SK-N-MC (cell line): ENCODE results near the gene SPATA46.

Experiments
- DNase-seq: peaks from one replicate; pipeline ENCODE4 v3.0.0-alpha.2; 2011; ENCODE audit warnings: low read depth, low spot score
- H3K27ac ChIP-seq: fragments of 200-600 bp; sonication (generic); 2 replicates; pipeline ENCODE4 v1.5.1; 2016; ENCODE audit warnings: mixed run types
- H3K36me3 ChIP-seq: fragments of 200-600 bp; sonication (generic); 2 replicates; pipeline ENCODE4 v1.6.1; 2017; ENCODE audit warnings: antibody characterized with exemption, low read length, mixed read lengths; ENCODE audit not compliant: insufficient read depth
- H3K4me3 ChIP-seq: fragments of 200-600 bp; sonication (generic); 2 replicates; pipeline ENCODE4 v1.5.1; 2016
- H3K9ac ChIP-seq: fragments of 200-600 bp; sonication (generic); 2 replicates; pipeline ENCODE4 v1.8.0; 2017; ENCODE audit warnings: mixed run types, mixed read lengths; ENCODE audit not compliant: insufficient read length
- H3K9me3 ChIP-seq: fragments of 200-600 bp; sonication (generic); 2 replicates; pipeline ENCODE4 v1.6.1; 2017; ENCODE audit warnings: low read depth, mild to moderate bottlenecking, antibody characterized with exemption, low read length, moderate library complexity, mixed read lengths
- EZH2 ChIP-seq: fragments of 200-600 bp; sonication (generic); IDR thresholded peaks from one replicate; pipeline ENCODE4 v1.6.1; 2017; ENCODE audit warnings: antibody characterized with exemption
- FOXP2 ChIP-seq: optimal IDR thresholded peaks from 2 replicates; pipeline ENCODE3; 2011; ENCODE audit warnings: mild to moderate bottlenecking, moderate library complexity; ENCODE audit not compliant: insufficient read depth; ENCODE audit errors: extremely low read length, control extremely low read depth
- POLR2AphosphoS5 ChIP-seq: IDR thresholded peaks from 2 replicates; pipeline ENCODE4 v1.6.1; 2012; ENCODE audit warnings: mild to moderate bottlenecking, low read depth, low read length, borderline replicate concordance

The SPATA46 gene

DNA sequence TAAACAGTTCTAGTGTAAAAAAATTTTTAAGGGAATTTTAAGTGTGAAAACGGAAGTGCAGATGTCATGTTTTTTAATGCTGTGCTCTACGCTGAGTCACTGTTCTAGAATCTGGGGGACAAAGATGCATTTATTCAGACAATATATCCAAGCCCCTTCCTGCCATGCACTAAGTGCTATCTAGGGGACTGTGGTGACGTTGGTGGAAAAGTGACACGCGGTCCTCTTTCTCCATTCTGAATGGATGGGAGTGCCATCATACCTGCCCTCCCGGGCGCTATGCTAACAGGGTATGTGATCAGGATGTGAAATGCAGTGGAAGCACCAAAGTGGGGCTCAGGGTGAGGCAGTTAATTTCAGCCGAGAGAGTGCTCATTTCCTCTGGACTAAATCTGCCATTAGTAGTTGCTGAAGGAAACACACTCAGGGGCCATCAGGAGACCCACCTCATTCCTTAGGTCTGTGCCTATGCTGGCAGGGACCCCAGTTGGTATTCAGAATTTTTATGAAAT lies 11.5 kb upstream of the SPATA46 start:
- H3K36me3 ChIP-seq, result peaks cover 5% of the 10 kb centered on the region; the same call in 1 of the 2 replicates
- no peak for TF ChIP-seq FOXP2
- TF ChIP-seq POLR2AphosphoS5, result no peak
- TF ChIP-seq EZH2, result no peak
- no peak overlapping the region for H3K4me3 ChIP-seq
- no peak overlapping the region for H3K9ac ChIP-seq
- H3K27ac ChIP-seq, result peak overlapping the region; percentile 99
- H3K9me3 ChIP-seq, result no peaks in the 10 kb centered on the region
- DNase-seq, result no peak

DNA sequence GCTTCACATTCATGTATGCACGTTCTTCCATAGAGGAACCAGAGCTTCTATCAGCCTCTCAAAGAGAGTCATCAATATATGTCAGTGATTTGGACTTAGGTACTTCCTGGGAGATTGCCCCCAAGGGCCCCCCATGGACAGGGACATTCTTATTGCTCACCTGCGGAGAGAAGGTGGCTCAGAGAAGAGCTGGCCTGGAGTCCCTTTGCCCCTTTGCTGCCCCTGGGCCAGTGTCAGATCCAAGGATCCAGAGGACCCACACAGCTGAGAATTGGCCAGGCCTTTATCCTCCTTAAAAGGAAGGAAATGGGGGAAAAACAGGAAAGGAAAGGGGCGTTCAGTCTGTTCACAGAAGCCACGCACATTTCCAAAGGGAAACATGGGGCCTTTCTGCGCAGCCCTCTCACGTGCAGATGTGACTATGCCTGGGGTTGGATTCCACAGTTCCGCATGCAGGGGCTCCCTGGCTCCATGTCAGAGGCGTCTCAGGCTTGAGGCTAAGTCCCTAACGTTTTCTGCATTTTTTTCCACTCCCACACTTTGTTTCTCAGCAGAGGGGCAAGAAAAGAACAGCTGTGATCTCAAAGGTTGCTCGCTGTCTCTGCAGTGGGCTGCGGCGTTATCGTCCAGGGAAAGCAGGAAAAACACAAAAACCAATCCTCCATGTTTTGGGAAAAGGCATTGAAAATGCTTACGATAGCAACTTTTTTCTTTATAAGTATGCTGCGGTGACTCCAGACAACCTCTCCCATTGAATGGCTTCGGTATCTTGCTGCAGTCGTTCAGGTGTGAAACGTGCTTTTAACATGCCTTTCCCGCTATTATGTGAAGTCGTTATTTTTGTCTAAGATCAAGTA lies 10.8 kb upstream of the SPATA46 start:
- peak overlapping the region; percentile 99 for H3K27ac ChIP-seq
- DNase-seq, result no peak
- H3K9me3 ChIP-seq, result no peaks in the 10 kb centered on the region
- TF ChIP-seq POLR2AphosphoS5 (no peak), FOXP2 (no peak), EZH2 (no peak)
- H3K36me3 ChIP-seq, result peaks cover 7% of the 10 kb centered on the region; the same call in 1 of the 2 replicates
- no peak overlapping the region for H3K9ac ChIP-seq
- H3K4me3 ChIP-seq, result no peak overlapping the region

DNA sequence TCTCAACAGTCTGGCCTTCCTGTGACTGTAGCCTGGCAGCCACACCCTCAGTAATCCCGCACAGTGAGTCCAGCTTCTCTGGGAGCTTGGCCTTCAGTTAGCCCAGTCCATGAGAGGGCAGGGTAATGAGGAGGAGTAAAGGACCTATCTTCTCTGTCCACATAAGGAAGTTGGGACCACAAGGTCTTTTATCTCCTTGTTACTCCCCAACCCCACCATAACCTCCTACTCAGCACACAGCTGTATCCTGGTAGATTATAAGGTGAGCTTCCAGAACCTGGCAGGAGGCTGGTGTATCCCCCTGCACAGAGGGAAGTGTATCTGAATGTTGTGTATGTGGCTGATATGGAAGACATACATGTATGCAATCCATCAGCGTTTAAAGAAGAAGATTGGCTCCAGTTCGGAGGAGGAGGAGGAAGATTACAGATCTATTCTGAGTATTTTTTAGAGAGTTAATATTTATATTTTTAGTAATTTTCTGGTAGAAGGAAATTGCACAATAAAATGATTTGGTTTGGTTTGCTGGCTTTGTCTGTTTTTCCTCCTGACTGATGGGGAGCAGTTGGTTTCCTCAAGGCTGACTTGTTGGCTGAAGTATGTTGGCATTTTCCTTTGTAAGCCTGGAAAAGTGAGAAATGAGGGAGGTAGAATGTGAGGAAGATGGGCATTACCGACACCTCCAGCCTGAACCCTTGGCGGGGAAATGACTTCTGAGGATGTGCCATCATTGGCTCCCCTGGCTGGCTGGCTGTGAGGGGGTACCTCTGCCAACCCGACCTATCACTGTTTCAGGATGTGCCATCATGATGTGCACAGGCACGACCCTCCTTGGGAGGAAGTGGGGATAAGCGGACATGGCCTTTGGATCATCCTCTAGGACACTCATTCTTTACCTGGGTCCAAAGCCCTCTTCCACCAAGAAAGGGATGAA lies 9.9 kb upstream of the SPATA46 start:
- Histone ChIP-seq H3K27ac (peak overlapping the region; percentile 99; the same call in 1 of the 2 replicates), H3K9ac (no peak overlapping the region), H3K36me3 (peaks cover 11% of the 10 kb centered on the region; the same call in 1 of the 2 replicates), H3K9me3 (no peaks in the 10 kb centered on the region), H3K4me3 (no peak overlapping the region)
- TF ChIP-seq EZH2, result no peak
- no peak for TF ChIP-seq FOXP2
- TF ChIP-seq POLR2AphosphoS5, result no peak
- no peak for DNase-seq

DNA sequence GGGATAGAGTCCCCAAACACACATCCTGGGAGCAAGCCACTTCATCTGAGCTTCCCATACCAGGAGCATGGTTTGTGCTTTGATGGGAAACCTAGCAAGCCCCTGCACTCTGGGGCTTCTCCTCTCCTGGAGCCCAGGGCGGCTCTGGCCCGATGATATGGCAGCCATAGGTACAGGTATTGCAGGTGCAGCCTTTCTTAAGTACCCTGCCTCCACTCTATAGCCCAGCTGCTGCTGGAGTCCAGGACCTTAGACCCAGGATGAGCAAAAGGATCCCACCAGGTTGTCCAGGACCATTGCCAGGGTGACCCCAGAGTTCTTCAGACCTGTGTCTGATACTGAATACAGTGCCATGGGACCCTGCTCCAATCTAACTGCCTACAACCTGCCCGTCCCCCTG lies 9.0 kb upstream of the SPATA46 start:
- H3K9ac ChIP-seq, result no peak overlapping the region
- no peaks in the 10 kb centered on the region for H3K9me3 ChIP-seq
- H3K4me3 ChIP-seq, result no peak overlapping the region
- no peak overlapping the region for H3K27ac ChIP-seq
- TF ChIP-seq EZH2, result no peak
- TF ChIP-seq FOXP2, result no peak
- TF ChIP-seq POLR2AphosphoS5, result no peak
- DNase-seq, result no peak
- peaks cover 11% of the 10 kb centered on the region; the same call in 1 of the 2 replicates for H3K36me3 ChIP-seq

DNA sequence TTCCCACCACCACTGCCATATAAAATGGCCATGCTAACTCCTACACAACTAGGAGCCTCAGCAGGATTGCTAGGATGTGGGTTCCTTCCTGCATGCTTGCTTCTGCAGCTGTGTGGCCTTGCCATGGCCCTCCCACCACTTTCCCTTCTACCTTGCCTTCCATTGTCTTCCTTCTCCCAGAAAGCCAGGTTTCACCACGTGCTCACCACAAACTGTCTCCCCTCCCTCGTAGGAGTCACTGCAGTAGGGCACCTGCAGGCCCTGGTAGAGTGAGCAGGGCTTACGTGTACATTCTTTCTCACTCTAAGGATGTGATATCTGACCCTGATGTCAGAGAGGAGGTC lies 8.6 kb upstream of the SPATA46 start:
- peaks cover 11% of the 10 kb centered on the region; the same call in 1 of the 2 replicates for H3K36me3 ChIP-seq
- H3K27ac ChIP-seq, result peak overlapping the region; percentile 8; the same call in 1 of the 2 replicates
- no peak for DNase-seq
- no peak overlapping the region for H3K4me3 ChIP-seq
- H3K9me3 ChIP-seq, result no peaks in the 10 kb centered on the region
- no peak overlapping the region for H3K9ac ChIP-seq
- no peak for TF ChIP-seq POLR2AphosphoS5
- no peak for TF ChIP-seq EZH2
- no peak for TF ChIP-seq FOXP2

DNA sequence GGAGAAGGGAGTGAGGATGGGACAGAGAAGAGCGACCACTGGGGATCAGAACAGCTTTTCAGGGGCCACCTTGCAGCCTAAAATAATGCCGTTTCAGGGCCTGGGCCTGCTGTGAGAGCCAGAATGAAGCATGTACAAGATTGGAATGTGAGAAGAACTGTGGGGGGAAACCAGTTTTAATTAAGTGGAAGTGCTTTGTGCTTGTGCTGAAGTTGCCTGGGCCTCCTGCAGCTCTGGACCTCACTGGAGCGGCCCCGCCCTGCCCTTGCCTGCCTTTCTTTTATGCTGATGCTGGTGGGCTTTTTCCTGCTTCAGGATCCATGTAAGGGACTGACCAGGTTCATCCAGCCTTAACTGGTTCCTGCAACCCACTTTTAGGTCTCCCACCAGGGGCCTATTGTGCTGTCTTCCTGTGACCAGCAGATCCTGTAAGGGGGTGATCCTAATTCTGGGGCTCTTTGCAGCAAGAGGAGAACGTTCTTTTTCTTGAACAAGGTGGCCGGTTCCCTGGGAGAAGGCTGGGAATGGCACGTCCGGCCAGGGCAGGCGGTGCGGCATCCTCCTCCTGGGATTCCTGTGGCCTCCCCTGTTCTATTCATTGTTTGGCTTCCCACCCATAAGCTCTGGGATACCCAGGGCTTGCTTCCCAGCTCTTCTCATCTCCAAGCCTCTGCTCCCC lies 8.1 kb upstream of the SPATA46 start:
- Histone ChIP-seq H3K36me3 (peaks cover 11% of the 10 kb centered on the region; the same call in 1 of the 2 replicates), H3K27ac (peak overlapping the region; percentile 89), H3K9ac (peak overlapping the region; percentile 67), H3K4me3 (no peak overlapping the region), H3K9me3 (no peaks in the 10 kb centered on the region)
- no peak for DNase-seq
- TF ChIP-seq POLR2AphosphoS5 (peak; percentile 36; the same call in 1 of the 2 replicates), EZH2 (no peak)

DNA sequence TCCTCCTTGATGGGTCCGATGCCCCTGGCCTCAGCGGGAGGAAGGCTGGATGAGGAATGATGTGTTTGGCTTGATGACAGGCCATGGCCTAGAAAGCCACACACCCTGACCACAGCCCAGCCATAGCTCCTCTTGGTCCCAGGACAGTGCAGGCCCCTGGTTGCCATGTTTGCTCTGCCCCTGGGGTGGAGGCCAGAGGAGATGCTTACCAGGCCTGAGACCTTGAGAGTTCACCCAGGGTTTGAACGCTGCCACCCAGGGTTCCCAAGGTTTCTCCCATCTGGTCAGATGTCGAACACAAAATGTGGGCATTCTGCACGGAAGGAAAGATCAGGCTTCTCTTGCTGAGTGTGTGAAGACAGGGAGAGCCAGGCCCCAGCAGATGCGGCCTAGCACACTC lies 7.5 kb upstream of the SPATA46 start:
- DNase-seq, result no peak
- no peak for TF ChIP-seq POLR2AphosphoS5
- TF ChIP-seq FOXP2, result no peak
- no peak for TF ChIP-seq EZH2
- Histone ChIP-seq H3K27ac (peak overlapping the region; percentile 89), H3K9ac (peak overlapping the region; percentile 67), H3K4me3 (no peak overlapping the region), H3K9me3 (no peaks in the 10 kb centered on the region), H3K36me3 (peaks cover 11% of the 10 kb centered on the region; the same call in 1 of the 2 replicates)

DNA sequence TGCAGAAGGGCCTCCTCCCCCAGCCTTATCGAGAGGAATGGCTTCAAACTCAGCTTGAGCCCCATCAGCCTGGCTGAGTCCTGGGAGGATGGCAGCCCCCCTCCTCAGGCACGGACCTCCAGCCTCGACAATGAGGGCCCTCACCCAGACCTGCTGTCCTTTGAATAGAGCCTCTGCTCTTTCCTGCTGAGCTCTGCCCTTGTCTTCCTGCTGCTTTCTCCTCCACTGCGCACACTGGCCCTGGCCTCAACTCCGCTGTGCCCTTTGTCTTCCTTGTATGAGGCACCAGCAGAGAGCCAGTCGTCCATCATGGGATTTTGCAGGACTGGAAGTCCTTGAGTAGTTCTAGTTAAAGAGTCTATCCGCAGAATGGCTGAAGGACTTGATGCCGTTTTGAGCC lies 6.9 kb upstream of the SPATA46 start:
- H3K9me3 ChIP-seq, result no peaks in the 10 kb centered on the region
- H3K4me3 ChIP-seq, result no peak overlapping the region
- peaks cover 11% of the 10 kb centered on the region; the same call in 1 of the 2 replicates for H3K36me3 ChIP-seq
- H3K27ac ChIP-seq, result no peak overlapping the region
- TF ChIP-seq POLR2AphosphoS5 (no peak), FOXP2 (no peak), EZH2 (no peak)
- no peak overlapping the region for H3K9ac ChIP-seq
- no peak for DNase-seq
